ENCODE results near the gene RPS6KC1. TPM values are rescaled to one million over a fixed set of nuclear protein-coding genes. Genes with fewer than 3 reads are reported as not detected.

Gene RPS6KC1
- total RNA-seq, 1 donor from 2014 or later, result 27.8 TPM

GRCh38 chr1:213180833-213181232 is 129.8 kb downstream of the RPS6KC1 start:
- DNase-seq (ENCODE audit: low spot score, unreplicated experiment), result no peak
- peaks cover 22% of the 10 kb centered on the region for H3K9me3 Mint-ChIP-seq (ENCODE audit: low read depth)
- H3K4me3 Mint-ChIP-seq (ENCODE audit: low read depth), result no peak overlapping the region
- H3K36me3 Mint-ChIP-seq (ENCODE audit: insufficient read depth), result peaks cover 34% of the 10 kb centered on the region
- no peak overlapping the region for H3K27ac Mint-ChIP-seq
- TF ChIP-seq CTCF (IDR thresholded peaks at IDR 0.05; ENCODE audit: unreplicated experiment), result no peak
- H3K27me3 Mint-ChIP-seq, result no peaks in the 10 kb centered on the region
- H3K4me1 Mint-ChIP-seq (ENCODE audit: low read depth), result no peaks in the 10 kb centered on the region

DNA sequence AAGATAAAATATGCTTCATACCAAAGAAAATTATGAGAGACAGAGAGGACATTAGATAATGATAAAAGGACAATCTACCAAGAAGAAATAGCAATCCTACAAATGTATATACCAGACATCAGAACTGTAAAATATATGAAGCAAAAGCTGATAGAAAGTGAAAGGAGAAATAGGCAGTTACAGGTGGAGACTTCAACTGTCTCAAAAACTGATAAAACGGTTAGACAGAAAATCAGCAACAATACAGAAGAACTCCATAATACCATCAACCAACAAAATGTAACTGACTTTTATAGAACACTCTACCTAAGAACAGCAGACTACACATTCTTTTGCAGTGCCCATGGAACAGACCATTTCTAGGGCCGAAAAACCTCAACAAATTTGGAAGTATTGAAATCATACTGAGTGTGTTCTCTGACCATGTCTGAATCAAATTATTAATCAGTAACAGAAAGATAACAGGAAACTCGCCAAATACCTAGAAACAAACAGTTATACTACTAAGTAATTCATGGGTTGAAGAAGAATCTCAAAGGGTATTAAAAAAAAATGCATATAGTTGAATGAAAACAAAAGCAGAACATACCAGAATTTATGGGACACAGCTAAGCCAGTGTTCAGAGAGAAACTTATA is 132.1 kb downstream of the RPS6KC1 start:
- peaks cover 38% of the 10 kb centered on the region for H3K36me3 Mint-ChIP-seq (ENCODE audit: insufficient read depth)

GRCh38 chr1:213186168-213186567 is 135.1 kb downstream of the RPS6KC1 start:
- peaks cover 43% of the 10 kb centered on the region for H3K9me3 Mint-ChIP-seq (ENCODE audit: low read depth)

More for the DNA sequence above, 132.1 kb downstream of the RPS6KC1 start:
- no peak overlapping the region for H3K27ac Mint-ChIP-seq
- DNase-seq (ENCODE audit: low spot score, unreplicated experiment), result no peak
- peaks cover 31% of the 10 kb centered on the region for H3K9me3 Mint-ChIP-seq (ENCODE audit: low read depth)
- H3K4me3 Mint-ChIP-seq (ENCODE audit: low read depth), result no peak overlapping the region
- H3K27me3 Mint-ChIP-seq, result no peaks in the 10 kb centered on the region
- no peak for TF ChIP-seq CTCF (IDR thresholded peaks at IDR 0.05; ENCODE audit: unreplicated experiment)
- H3K4me1 Mint-ChIP-seq (ENCODE audit: low read depth), result no peaks in the 10 kb centered on the region

GRCh38 chr1:213192026-213192425 is 141.0 kb downstream of the RPS6KC1 start:
- no peak for TF ChIP-seq CTCF (IDR thresholded peaks at IDR 0.05; ENCODE audit: unreplicated experiment)
- H3K27me3 Mint-ChIP-seq, result no peaks in the 10 kb centered on the region
- H3K9me3 Mint-ChIP-seq (ENCODE audit: low read depth), result peaks cover 45% of the 10 kb centered on the region
- H3K4me3 Mint-ChIP-seq (ENCODE audit: low read depth), result no peak overlapping the region
- H3K4me1 Mint-ChIP-seq (ENCODE audit: low read depth), result no peaks in the 10 kb centered on the region
- DNase-seq (ENCODE audit: low spot score, unreplicated experiment), result no peak
- peaks cover 48% of the 10 kb centered on the region for H3K36me3 Mint-ChIP-seq (ENCODE audit: insufficient read depth)
- no peak overlapping the region for H3K27ac Mint-ChIP-seq

More at GRCh38 chr1:213186168-213186567, 135.1 kb downstream of the RPS6KC1 start:
- H3K27ac Mint-ChIP-seq, result no peak overlapping the region
- H3K4me1 Mint-ChIP-seq (ENCODE audit: low read depth), result no peaks in the 10 kb centered on the region
- H3K27me3 Mint-ChIP-seq, result no peaks in the 10 kb centered on the region
- TF ChIP-seq CTCF (IDR thresholded peaks at IDR 0.05; ENCODE audit: unreplicated experiment), result no peak
- peaks cover 49% of the 10 kb centered on the region for H3K36me3 Mint-ChIP-seq (ENCODE audit: insufficient read depth)
- H3K4me3 Mint-ChIP-seq (ENCODE audit: low read depth), result no peak overlapping the region
- no peak for DNase-seq (ENCODE audit: low spot score, unreplicated experiment)

DNA sequence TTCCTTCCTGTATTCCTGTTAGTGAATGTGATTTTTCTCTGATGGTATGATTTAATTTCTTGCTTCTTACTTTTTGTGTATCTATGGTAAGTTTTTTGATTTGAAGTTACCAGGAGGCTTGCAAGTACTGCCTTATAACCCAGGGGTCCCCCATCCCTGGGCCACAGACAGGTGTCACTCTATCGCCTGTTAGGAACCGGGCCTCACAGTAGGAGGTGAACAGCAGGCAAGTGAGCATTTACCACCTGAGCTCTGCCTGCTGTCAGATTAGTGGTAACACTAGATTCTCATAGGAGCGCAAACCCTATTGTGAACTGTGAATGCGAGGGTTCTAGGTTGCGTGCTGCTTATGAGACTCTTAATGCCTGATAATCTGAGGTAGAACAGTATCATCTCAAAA is 143.3 kb downstream of the RPS6KC1 start:
- Mint-ChIP-seq H3K9me3 (ENCODE audit: low read depth) (peaks cover 64% of the 10 kb centered on the region), H3K36me3 (ENCODE audit: insufficient read depth) (peaks cover 68% of the 10 kb centered on the region), H3K4me3 (ENCODE audit: low read depth) (no peak overlapping the region), H3K4me1 (ENCODE audit: low read depth) (no peaks in the 10 kb centered on the region), H3K27me3 (no peaks in the 10 kb centered on the region), H3K27ac (no peak overlapping the region)
- no peak for DNase-seq (ENCODE audit: low spot score, unreplicated experiment)
- no peak for TF ChIP-seq CTCF (IDR thresholded peaks at IDR 0.05; ENCODE audit: unreplicated experiment)

Measured in progenitor cell of endocrine pancreas (in vitro differentiated cells).